Endothelial cell (in vitro differentiated cells): ENCODE results near the gene DELE1. TPM values are rescaled to one million over a fixed set of nuclear protein-coding genes. Genes with fewer than 3 reads are reported as not detected.

Source experiments
- DNase-seq: peaks from one replicate; pipeline ENCODE4 v3.0.0; 2021; ENCODE audit warnings: low spot score
- H3K27ac Mint-ChIP-seq: one replicate; pipeline ENCODE4 v1.8.0; 2021; ENCODE audit warnings: mixed read lengths, inconsistent platforms; ENCODE audit not compliant: unreplicated experiment
- H3K27me3 Mint-ChIP-seq: one replicate; pipeline ENCODE4 v1.8.0; 2021; ENCODE audit warnings: mild to moderate bottlenecking, moderate library complexity, mixed read lengths, inconsistent platforms; ENCODE audit not compliant: unreplicated experiment
- H3K36me3 Mint-ChIP-seq: one replicate; pipeline ENCODE4 v1.8.0; 2021; ENCODE audit warnings: mild to moderate bottlenecking, low read depth, mixed read lengths, inconsistent platforms; ENCODE audit not compliant: unreplicated experiment
- H3K4me1 Mint-ChIP-seq: one replicate; pipeline ENCODE4 v1.8.0; 2021; ENCODE audit warnings: mild to moderate bottlenecking, mixed read lengths, inconsistent platforms; ENCODE audit not compliant: unreplicated experiment
- H3K4me3 Mint-ChIP-seq: one replicate; pipeline ENCODE4 v1.8.0; 2021; ENCODE audit warnings: mild to moderate bottlenecking, mixed read lengths, inconsistent platforms; ENCODE audit not compliant: unreplicated experiment
- H3K9me3 Mint-ChIP-seq: one replicate; pipeline ENCODE4 v1.8.0; 2021; ENCODE audit warnings: mixed read lengths, inconsistent platforms; ENCODE audit not compliant: unreplicated experiment
- total RNA-seq: library from RNA; stranded (reverse); fragmentation: NEBNext Ultra II Directional; extraction: Animal tissue kit (Norgen Biotek cat#: 25700); gene quantifications from one replicate; pipeline ENCODE4 v1.2.1, GENCODE V29; 2021; ENCODE audit not compliant: unreplicated experiment
- TF ChIP-seq, protein P1 (sequence below): fragments of 200-600 bp; sonication (generic); IDR thresholded peaks from one replicate; pipeline ENCODE4 v1.5.0; 2021; ENCODE audit warnings: antibody characterized with exemption; ENCODE audit not compliant: unreplicated experiment

DELE1 gene
- total RNA-seq, 1 donor from 2014 or later: 115 TPM

DNA sequence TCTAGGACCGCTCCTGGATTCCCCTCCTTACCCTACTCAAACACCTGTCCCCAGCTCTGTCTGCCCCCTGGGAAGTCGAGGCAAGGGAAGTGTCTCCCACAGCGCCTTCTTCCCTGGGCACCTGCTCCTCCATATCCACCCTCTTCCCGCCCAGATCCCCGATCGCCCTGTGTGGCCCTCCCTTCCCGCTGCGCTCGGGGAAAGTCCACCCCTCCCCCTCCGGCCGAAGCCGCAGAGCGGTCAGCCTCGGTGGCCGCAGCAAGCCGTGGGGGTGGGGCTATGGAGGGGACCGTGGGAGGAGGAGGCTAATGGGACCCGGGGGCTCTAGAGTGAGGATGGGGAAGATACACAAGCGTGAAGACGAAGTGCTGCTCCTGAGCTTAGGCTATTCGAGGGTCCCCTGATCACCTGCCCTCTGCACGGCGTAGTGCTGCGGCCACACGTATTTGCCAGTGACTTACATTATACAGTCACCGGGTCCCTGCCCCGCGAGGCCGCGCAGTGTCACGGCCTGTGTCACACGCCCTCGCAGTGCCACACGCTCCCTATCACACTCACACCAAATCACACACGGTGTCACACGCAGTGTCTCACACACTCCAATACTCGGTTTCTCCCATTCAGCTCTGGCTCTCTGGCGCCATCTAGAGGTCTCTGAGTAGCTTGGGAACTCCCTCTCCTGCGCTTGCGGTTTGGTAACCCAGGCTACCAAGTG, 44.8 kb upstream of the DELE1 start:
- TF ChIP-seq, protein P1, sequence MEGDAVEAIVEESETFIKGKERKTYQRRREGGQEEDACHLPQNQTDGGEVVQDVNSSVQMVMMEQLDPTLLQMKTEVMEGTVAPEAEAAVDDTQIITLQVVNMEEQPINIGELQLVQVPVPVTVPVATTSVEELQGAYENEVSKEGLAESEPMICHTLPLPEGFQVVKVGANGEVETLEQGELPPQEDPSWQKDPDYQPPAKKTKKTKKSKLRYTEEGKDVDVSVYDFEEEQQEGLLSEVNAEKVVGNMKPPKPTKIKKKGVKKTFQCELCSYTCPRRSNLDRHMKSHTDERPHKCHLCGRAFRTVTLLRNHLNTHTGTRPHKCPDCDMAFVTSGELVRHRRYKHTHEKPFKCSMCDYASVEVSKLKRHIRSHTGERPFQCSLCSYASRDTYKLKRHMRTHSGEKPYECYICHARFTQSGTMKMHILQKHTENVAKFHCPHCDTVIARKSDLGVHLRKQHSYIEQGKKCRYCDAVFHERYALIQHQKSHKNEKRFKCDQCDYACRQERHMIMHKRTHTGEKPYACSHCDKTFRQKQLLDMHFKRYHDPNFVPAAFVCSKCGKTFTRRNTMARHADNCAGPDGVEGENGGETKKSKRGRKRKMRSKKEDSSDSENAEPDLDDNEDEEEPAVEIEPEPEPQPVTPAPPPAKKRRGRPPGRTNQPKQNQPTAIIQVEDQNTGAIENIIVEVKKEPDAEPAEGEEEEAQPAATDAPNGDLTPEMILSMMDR: peak; percentile 79
- DNase-seq: peak; percentile 90
- Mint-ChIP-seq H3K27me3 (peaks cover 18% of the 10 kb centered on the region), H3K4me1 (peaks cover 69% of the 10 kb centered on the region), H3K4me3 (peak overlapping the region; percentile 89), H3K9me3 (no peaks in the 10 kb centered on the region), H3K27ac (peak overlapping the region; percentile 62), H3K36me3 (peaks cover 8% of the 10 kb centered on the region)

DNA sequence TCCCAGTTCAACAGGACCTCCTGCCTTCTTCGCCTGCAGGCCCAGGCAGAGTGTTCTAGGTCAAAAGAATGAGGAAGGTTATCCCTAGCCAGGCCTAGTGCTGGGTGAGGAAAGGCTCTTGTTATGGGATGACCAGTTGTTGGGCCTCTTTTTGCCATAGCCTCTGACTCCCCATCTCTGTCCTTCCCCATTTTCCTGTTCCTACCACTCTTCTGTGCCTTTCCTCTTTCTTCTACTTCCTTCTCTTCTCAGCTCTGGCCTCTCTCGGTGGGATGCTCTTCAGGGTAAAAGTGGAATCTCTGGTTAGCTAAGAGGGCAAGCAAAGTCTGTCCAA, 44.3 kb upstream of the DELE1 start:
- H3K4me1 Mint-ChIP-seq: peaks cover 68% of the 10 kb centered on the region
- DNase-seq: no peak

DNA sequence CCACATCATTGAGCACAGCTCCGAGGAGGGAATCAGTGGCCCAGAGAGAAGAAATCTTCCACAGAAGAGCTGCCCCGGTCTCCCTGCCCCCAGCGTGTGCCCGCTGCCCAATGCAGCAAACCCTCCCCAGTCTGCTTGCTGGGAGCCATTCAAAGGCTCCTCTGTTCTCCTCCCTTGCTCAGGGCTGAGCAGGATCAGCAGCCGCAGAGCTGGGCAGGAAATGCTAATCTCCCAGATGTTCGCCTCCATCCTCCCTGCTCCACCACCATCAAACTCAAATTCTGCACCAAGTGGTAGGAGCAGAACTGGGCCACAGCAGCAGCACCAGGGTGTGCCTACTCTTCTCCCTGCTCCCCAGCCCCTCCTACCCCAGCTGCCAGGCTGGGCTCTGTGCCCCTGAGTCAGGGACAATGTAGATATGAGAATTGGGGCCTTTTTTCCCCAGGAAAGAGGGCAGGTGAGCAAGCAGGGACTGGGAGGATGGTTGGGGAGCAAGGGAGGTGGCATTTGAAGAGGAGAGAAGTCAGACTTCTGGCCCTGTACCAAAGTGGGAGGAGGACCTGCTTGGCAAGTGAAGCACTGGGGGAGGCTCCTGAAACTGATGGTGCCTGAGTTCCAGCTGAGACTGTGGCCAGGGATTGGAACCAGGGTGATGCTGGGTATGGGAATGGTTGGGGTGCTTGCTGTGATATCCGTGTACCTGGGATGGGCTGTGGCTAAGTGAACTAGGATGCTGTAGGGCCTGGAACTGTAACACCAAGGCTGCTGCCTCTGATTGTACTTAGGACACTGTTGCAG, 43.5 kb upstream of the DELE1 start:
- peak overlapping the region; percentile 89 for H3K4me3 Mint-ChIP-seq
- H3K36me3 Mint-ChIP-seq: peaks cover 10% of the 10 kb centered on the region
- no peaks in the 10 kb centered on the region for H3K9me3 Mint-ChIP-seq
- no peak for DNase-seq
- TF ChIP-seq, protein P1: no peak
- H3K27ac Mint-ChIP-seq: peak overlapping the region; percentile 76
- H3K27me3 Mint-ChIP-seq: peaks cover 19% of the 10 kb centered on the region
- H3K4me1 Mint-ChIP-seq: peaks cover 68% of the 10 kb centered on the region

More for the DNA sequence above, 44.3 kb upstream of the DELE1 start:
- Mint-ChIP-seq H3K36me3 (peaks cover 7% of the 10 kb centered on the region), H3K4me3 (peak overlapping the region; percentile 89), H3K9me3 (no peaks in the 10 kb centered on the region), H3K27ac (peak overlapping the region; percentile 62), H3K27me3 (peaks cover 19% of the 10 kb centered on the region)
- TF ChIP-seq, protein P1: no peak

DNA sequence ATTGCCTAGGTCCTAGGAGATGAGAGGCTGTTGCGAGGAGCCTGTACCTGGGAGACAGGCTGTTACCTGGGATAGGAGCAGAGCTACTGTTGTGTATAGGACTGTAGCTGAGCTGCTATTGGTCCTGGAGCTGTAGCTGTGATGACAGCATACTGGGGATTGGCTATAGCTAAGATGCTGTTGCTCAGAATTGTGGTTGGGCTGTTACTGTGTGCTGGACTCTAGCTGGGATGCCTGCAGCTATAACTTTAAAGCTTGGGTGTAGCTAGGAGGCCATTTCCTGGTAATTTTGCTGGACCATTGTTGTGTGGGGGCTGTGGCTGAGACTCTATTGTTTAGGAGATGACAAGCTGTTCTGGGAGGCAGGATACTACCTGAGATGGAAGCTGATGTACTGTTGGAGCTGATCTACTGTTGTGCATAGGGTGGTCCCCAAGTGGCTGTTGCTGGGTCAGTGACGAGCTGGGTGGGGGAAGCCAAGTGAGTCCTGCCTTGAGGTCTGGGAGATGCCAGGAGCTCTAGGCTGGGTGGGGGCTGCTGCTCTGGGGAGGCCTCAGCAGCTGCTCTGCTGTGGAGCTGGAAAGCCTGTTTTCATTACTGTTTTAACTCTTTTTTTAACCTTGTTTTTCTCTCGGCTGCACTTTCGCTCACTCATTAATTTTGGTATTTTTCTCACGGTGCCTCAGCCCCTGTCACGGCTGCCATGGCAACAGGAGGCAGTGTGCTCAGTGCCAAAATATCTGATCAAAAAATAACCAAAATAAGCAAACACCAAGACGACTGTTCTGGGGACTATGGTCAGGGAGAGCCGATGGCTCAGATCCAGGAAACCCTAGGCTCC, 42.5 kb upstream of the DELE1 start:
- Mint-ChIP-seq H3K9me3 (no peaks in the 10 kb centered on the region), H3K4me3 (peak overlapping the region; percentile 82), H3K27ac (peak overlapping the region; percentile 76), H3K4me1 (peaks cover 70% of the 10 kb centered on the region), H3K27me3 (peaks cover 21% of the 10 kb centered on the region), H3K36me3 (peaks cover 12% of the 10 kb centered on the region)
- no peak for DNase-seq
- TF ChIP-seq, protein P1: no peak
